Measurements from ENCODE around the gene DCST1. TPM values are rescaled to one million over a fixed set of nuclear protein-coding genes. Genes with fewer than 3 reads are reported as not detected.

Gene DCST1
- total and polyA plus RNA-seq, 2 of the 4 experiments (the other 2 are of a cell fraction) = not detected

DNA sequence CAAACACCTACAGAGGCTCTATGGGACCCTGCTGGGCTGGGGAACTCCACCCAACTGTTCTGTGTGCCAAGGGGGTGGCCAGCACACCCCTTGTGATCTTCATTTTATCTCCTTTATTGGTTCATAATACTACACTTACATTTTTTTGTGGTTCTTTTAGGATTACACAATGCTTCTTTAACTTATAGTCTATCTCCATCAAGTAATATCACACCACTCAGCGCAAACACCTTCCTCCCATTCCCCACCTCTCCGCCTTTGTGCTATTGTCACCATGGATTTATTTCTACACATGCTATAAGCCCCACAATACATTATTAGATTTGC lies 61.0 kb downstream of the DCST1 start:
- POLR2A ChIA-PET (ENCODE audit: unreplicated experiment) = no interaction called here
- Histone ChIP-seq H4K8ac (ENCODE audit: low read depth in 2 of 2, low read length in 2 of 2) (no peak overlapping the region), H2AFZ (replicated peaks; ENCODE audit: low read length, poor library complexity) (no peak overlapping the region), H3K56ac (ENCODE audit: extremely low read depth, insufficient read depth, low read length) (no peak overlapping the region), H2AK5ac (ENCODE audit: low read depth, low read length) (no peak overlapping the region), H4K91ac (ENCODE audit: insufficient read depth, low read depth, low read length) (no peak overlapping the region), H3K14ac (replicated peaks; ENCODE audit: low read depth, low read length) (no peak overlapping the region), H4K5ac (ENCODE audit: low read depth, low read length) (no peak overlapping the region), H3K4me1 (ENCODE audit: control insufficient read depth, insufficient read depth, low read length) (peaks cover 4% of the 10 kb centered on the region; the same call in 1 of the 2 replicates), H3K79me1 (ENCODE audit: low read depth in 1 of 2, low read length in 2 of 2) (no peaks in the 10 kb centered on the region), H3K36me3 (ENCODE audit: control insufficient read depth, insufficient read depth, low read length) (no peaks in the 10 kb centered on the region), H3K9me1 (ENCODE audit: insufficient read depth, low read length) (peaks cover 3% of the 10 kb centered on the region; the same call in 1 of the 2 replicates), H3K27ac (ENCODE audit: insufficient read depth, low read length) (no peak overlapping the region), H3K23ac (ENCODE audit: low read depth, low read length) (no peak overlapping the region), H3K9me3 (ENCODE audit: control insufficient read depth, insufficient read depth, low read length) (peaks cover 2% of the 10 kb centered on the region), H2BK15ac (ENCODE audit: low read depth, low read length) (no peak overlapping the region), H3K4ac (ENCODE audit: low read depth, low read length) (no peak overlapping the region), H3K9ac (ENCODE audit: low read depth, low read length) (no peak overlapping the region), H2BK5ac (ENCODE audit: low read depth, low read length, poor library complexity, severe bottlenecking) (no peak overlapping the region), H3K27me3 (ENCODE audit: control insufficient read depth, insufficient read depth, low read length) (peaks cover 20% of the 10 kb centered on the region), H3K4me2 (ENCODE audit: low read depth, low read length) (no peak overlapping the region), H3K4me3 (ENCODE audit: insufficient read depth, low read depth, low read length) (no peak overlapping the region), H2BK120ac (ENCODE audit: low read depth, low read length) (no peak overlapping the region), H3K18ac (ENCODE audit: low read depth, low read length) (no peak overlapping the region), H2BK20ac (ENCODE audit: low read depth, low read length) (no peak overlapping the region), H4K20me1 (ENCODE audit: insufficient read depth, low read length) (no peaks in the 10 kb centered on the region), H2AK9ac (replicated peaks; ENCODE audit: low read depth, low read length, poor library complexity) (no peak overlapping the region)
- ATAC-seq (ENCODE audit: low read depth) (no peak), DNase-seq (no peak)
- in situ Hi-C loops (cut with MboI; ENCODE audit: low sequenced_read_pairs) = loop anchor here (5.0 kb wide), 1 partner anchor 73 kb away; no protein-coding TSS in a partner anchor
- peak; percentile 25; the same call in 1 of the 2 replicates for TF ChIP-seq CEBPB (IDR thresholded peaks at IDR 0.05; ENCODE audit: low read depth, low read length)
- no peak for TF ChIP-seq SMC3 (IDR thresholded peaks at IDR 0.05; ENCODE audit: low read depth, low read length)
- BruUV-seq (replicated peaks) = no TSS peak
- 63% methylated on average over 2 of the region's 2 CpGs; no CpG with 5 or more reads in 1 of the 2 experiments for WGBS, 2 experiments (ENCODE audit: extremely low coverage in 2 of 2, insufficient read length in 1 of 2)
- CTCF ChIA-PET = no interaction called here
- intact Hi-C loops (cut with micrococcal nuclease) = loop anchor here (5.0 kb wide), 1 partner anchor 33 kb away; the partner anchor contains the start of gene EFNA1
- dilution Hi-C loops (cut with HindIII; ENCODE audit: low sequenced_read_pairs, unreplicated experiment) = no loop called here

Measured in IMR-90 (cell line).